Skeletal muscle tissue (tissue), 4 donors: ENCODE measurements around the gene PKD1. TPM values are rescaled to one million over a fixed set of nuclear protein-coding genes. Genes with fewer than 3 reads are reported as not detected.

ENCODE experiments used
- H3K27ac ChIP-seq: one replicate; pipeline ENCODE4 v1.7.0; 2013; ENCODE audit warnings: mild to moderate bottlenecking, low read depth, low read length, inconsistent platforms
- H3K27me3 ChIP-seq, 3 donors: one replicate each; pipeline ENCODE4 v1.7.0; 2013; ENCODE audit warnings: low read length in 3 of 3; ENCODE audit not compliant: control insufficient read depth in 3 of 3, insufficient read depth in 3 of 3
- H3K36me3 ChIP-seq, 3 donors: one replicate each; pipeline ENCODE4 v1.7.0; 2013; ENCODE audit warnings: low read length in 3 of 3; ENCODE audit not compliant: control insufficient read depth in 3 of 3, insufficient read depth in 3 of 3
- H3K4me1 ChIP-seq, 3 donors: one replicate each; pipeline ENCODE4 v1.7.0; 2013; ENCODE audit warnings: low read length in 3 of 3, mild to moderate bottlenecking in 3 of 3; ENCODE audit not compliant: control insufficient read depth in 3 of 3, insufficient read depth in 3 of 3
- H3K4me3 ChIP-seq, 3 donors: one replicate each; pipeline ENCODE4 v1.7.0; 2013; ENCODE audit warnings: low read length in 3 of 3
- H3K9ac ChIP-seq, 3 donors: one replicate each; pipeline ENCODE4 v1.7.0; 2013; ENCODE audit warnings: low read length in 3 of 3, mild to moderate bottlenecking in 3 of 3, moderate library complexity in 2 of 3, low read depth in 1 of 3
- H3K9me3 ChIP-seq, 3 donors: one replicate each; pipeline ENCODE4 v1.7.0; 2013; ENCODE audit warnings: low read length in 3 of 3; ENCODE audit not compliant: control insufficient read depth in 3 of 3
- total RNA-seq: library from RNA; depleted of rRNA; stranded (reverse); fragments of >200 nt; gene quantifications from one replicate; pipeline ENCODE4 v1.2.3, GENCODE V29; 2014
- donor health status: Osteomylitis.

PKD1 gene
- total RNA-seq, 1 donor from 2014 or later, result 88.7 TPM

DNA sequence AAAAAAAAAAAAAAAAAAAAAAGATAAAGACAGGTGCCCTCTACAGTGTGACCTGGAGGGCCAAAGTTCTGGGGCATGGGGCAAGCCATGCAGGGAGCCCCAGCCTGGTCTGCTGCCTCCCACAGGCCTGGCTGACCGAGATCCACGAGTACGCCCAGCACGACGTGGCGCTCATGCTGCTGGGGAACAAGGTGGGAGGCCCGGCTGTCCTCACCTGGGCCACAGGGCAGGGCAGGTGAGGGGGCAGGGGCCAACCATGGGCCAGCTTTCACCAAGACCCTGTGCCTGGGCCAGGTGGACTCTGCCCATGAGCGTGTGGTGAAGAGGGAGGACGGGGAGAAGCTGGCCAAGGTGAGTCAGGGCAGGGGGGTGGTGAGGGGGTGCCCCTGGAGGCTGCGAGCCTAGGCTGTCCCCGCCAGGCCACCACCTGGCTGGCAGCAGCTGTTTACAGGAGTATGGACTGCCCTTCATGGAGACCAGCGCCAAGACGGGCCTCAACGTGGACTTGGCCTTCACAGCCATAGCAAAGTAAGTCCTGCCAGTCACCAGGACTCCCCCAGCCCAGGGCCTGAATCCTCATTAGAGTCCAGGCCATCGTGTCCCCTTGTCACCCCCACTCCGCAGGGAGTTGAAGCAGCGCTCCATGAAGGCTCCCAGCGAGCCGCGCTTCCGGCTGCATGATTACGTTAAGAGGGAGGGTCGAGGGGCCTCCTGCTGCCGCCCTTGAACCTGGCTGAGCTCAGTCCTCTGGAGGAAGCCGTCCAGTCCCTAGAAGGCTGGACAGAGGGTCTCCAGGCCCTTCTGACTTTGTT lies 17.2 kb upstream of the PKD1 start:
- no peaks in the 10 kb centered on the region for H3K9me3 ChIP-seq
- no peaks in the 10 kb centered on the region for H3K27me3 ChIP-seq
- peaks cover 72 to 90% (median 87%) of the 10 kb centered on the region in 3 donors for H3K4me1 ChIP-seq
- H3K27ac ChIP-seq, result peak overlapping the region; percentile 80
- peak overlapping the region; percentile 78 to 98 (median 98) for H3K9ac ChIP-seq
- H3K36me3 ChIP-seq, result peaks cover 4 to 10% (median 9%) of the 10 kb centered on the region in 3 donors
- H3K4me3 ChIP-seq, result peak overlapping the region; percentile 94 to 98 (median 97)

DNA sequence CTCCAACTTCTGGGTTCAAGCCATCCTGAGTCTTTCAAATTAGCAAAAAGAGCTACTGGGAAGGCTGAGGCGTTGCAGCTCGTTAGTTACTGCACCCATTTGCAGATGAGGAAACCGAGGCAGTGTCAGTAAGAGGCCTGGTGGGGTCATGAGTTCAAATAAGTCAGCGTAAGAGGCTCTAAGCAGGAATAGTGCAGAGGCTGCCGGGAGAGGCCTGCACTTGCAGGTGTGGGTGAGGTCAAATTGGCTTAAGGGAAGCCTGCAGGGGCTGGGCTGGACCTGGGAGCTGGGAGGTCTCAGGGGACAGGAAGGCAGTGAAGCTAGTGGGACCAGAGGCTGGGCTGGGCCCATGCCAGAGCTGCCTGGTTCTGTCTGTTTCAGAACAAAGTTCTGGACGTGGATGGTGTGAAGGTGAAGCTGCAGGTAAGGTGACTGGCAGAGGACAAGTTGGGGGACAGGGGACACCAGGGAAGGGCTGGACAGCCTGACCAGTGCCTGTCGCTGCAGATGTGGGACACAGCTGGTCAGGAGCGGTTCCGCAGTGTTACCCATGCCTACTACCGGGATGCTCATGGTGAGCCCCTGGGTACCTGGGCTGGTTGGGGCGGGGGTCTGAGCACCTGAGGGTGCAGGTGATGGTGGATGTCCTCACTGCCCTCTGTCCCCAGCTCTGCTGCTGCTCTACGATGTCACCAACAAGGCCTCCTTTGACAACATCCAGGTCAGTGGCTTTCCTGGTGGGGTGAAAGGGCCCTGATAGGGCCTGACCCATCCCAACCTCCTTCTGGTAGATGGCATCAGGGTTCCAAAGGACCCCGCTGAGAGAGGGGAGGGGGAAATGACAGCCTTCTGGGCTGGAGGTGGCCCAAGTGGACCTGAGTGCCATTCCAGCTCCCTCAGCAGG lies 15.7 kb upstream of the PKD1 start:
- Histone ChIP-seq H3K27me3 (no peaks in the 10 kb centered on the region), H3K27ac (no peak overlapping the region), H3K36me3 (peaks cover 4 to 10% (median 9%) of the 10 kb centered on the region in 3 donors), H3K4me3 (no peak overlapping the region), H3K9me3 (no peaks in the 10 kb centered on the region), H3K4me1 (peaks cover 65 to 84% (median 81%) of the 10 kb centered on the region in 3 donors), H3K9ac (peak overlapping the region; percentile 7 to 98 (median 53))

GRCh38 chr16:2150418-2151187 lies 14.9 kb upstream of the PKD1 start:
- no peak overlapping the region for H3K27ac ChIP-seq
- peaks cover 61 to 78% (median 76%) of the 10 kb centered on the region in 3 donors for H3K4me1 ChIP-seq
- peak overlapping the region in 1 of 3 donors; percentile 98 for H3K9ac ChIP-seq

DNA sequence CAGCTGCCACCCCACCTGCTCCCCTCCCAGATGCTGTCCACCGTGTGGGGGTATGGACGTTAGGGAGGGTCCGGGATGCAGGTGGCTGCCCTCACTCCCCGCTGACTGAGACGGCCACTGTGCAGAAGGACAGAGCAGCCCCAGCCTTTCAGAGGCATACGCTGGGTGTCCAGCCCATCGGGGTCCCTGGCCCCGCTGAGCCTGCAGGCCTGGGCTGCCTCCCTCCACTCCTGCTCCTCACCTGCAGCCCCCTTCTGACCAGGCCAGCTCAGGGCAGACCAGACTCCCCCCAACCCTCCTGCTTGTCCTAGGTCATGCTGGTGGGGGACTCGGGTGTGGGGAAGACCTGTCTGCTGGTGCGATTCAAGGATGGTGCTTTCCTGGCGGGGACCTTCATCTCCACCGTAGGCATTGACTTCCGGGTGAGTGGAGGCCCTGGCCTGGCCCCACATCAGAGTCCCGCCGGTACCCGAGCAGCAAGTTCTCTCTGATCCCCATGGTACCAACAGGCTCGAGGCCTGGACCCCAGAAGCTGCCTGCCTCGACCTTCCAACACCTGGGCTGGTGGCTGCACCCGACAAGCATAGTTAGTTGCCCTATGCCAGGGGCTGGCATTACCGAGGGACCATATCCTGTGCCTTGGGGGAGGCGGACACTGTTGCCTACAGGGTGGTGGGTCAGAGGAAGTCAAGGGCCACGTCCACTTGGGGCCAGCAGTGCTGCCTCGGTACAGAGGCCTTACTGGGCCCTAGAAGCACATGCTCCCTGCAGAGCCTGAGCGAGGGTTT lies 14.1 kb upstream of the PKD1 start:
- Histone ChIP-seq H3K4me3 (no peak overlapping the region), H3K27me3 (no peaks in the 10 kb centered on the region), H3K36me3 (peaks cover 4 to 10% (median 8%) of the 10 kb centered on the region in 3 donors), H3K9me3 (no peaks in the 10 kb centered on the region), H3K4me1 (peaks cover 58 to 75% (median 73%) of the 10 kb centered on the region in 3 donors), H3K9ac (peak overlapping the region in 1 of 3 donors; percentile 98), H3K27ac (no peak overlapping the region)

More at GRCh38 chr16:2150418-2151187, 14.9 kb upstream of the PKD1 start:
- Histone ChIP-seq H3K4me3 (no peak overlapping the region), H3K27me3 (no peaks in the 10 kb centered on the region), H3K36me3 (peaks cover 4 to 10% (median 9%) of the 10 kb centered on the region in 3 donors), H3K9me3 (no peaks in the 10 kb centered on the region)

DNA sequence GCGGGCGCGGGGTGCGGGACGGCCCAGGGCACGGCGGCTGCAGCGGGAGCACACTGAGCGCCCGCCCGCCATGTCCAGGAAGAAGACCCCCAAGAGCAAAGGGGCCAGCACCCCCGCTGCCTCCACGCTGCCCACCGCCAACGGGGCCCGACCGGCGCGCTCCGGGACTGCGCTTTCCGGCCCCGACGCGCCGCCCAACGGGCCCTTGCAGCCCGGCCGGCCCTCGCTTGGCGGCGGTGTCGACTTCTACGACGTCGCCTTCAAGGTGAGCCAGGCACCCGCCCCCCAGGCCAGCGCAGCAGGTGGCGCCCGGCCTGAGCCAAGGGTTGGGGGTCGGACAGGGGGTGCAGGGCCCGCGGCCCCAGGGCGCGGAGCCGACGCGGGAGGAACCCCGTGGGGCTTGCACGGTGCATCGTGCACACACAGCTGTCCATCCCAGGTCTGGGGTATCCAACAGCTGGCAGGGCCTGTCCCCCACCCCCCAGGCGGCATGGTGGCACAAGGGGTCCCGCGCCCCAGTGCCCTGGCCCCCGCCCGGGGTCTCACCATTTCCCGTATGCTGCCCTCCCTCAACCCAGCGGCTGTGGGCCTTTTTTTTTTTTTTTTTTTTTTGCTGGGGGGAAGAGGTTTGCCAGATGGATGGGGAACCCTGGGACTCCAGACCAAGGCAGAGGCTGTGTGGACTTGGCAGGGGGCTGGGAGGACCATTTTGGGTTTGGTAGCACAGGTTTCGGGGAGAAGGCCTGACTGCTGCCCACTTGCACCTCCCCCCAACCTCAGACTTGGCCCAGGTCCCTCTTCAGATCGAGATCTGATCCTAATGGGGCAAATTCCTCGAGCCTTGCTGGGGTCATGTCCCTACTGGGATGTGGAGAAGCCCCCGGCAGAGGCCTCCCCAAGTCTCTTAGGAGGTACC lies 13.3 kb upstream of the PKD1 start:
- Histone ChIP-seq H3K9me3 (no peaks in the 10 kb centered on the region), H3K9ac (peak overlapping the region in 1 of 3 donors; percentile 75), H3K4me1 (peaks cover 51 to 66% (median 65%) of the 10 kb centered on the region in 3 donors), H3K36me3 (peaks cover 4 to 10% (median 7%) of the 10 kb centered on the region in 3 donors), H3K27me3 (no peaks in the 10 kb centered on the region), H3K4me3 (peak overlapping the region in 2 of 3 donors; percentile 56 to 66), H3K27ac (no peak overlapping the region)

DNA sequence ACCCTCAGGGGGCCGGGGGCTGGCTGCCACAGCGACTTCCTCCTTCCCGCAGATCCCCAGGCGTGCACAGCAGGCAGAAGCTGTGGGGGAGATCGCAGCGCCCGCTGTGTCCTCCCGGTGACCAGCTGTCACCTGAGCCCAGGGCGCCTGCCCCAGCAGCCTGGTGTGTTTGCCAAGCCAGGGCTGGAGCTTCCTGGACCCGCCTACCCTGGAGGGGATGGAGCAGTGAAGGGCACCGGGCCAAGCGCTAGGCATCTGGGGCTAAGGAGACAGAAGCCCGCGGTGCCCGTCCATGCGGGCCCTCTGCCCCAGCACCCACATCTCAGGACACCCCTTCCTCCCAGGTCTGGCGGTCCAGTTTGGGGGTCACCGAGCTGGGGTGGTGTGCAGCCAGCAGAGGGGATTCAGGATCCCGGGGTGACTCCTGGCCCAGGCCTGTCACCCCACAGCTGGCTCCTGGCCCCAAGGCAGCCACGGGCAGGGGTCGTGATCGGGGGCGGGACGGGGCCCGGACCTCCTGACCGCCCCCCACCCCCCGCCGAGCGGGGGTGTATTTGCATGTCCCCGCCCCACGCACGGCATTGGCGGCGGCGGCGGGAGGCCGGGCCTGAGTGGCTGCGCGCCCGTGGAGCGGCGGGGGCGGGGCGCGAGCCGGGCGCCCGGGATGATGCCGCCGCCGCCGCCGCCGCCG lies 12.4 kb upstream of the PKD1 start, which contains the start of gene RAB26:
RAB26 (plus strand) TSS at position 645 of the 691 bp plus-strand sequence. CDS start 159 bp downstream, outside the sequence.
- no peaks in the 10 kb centered on the region for H3K27me3 ChIP-seq
- H3K4me1 ChIP-seq, result peaks cover 43 to 58% (median 57%) of the 10 kb centered on the region in 3 donors
- H3K9ac ChIP-seq, result peak within 1 kb of the TSS; percentile 60 to 88 (median 70)
- peak within 1 kb of the TSS; percentile 82 for H3K27ac ChIP-seq
- no peaks in the 10 kb centered on the region for H3K9me3 ChIP-seq
- peak within 1 kb of the TSS; percentile 54 to 77 (median 66) for H3K4me3 ChIP-seq
- H3K36me3 ChIP-seq, result peaks cover 4 to 10% (median 4%) of the 10 kb centered on the region in 3 donors

GRCh38 chr16:2147378-2147777 lies 11.7 kb upstream of the PKD1 start:
- no peaks in the 10 kb centered on the region for H3K27me3 ChIP-seq
- H3K9me3 ChIP-seq, result no peaks in the 10 kb centered on the region
- peaks cover 4 to 5% (median 4%) of the 10 kb centered on the region in 3 donors for H3K36me3 ChIP-seq
- H3K27ac ChIP-seq, result peak overlapping the region; percentile 82
- H3K4me3 ChIP-seq, result peak overlapping the region in 1 of 3 donors; percentile 77
- H3K4me1 ChIP-seq, result peaks cover 35 to 50% (median 49%) of the 10 kb centered on the region in 3 donors
- H3K9ac ChIP-seq, result peak overlapping the region in 2 of 3 donors; percentile 60 to 88

DNA sequence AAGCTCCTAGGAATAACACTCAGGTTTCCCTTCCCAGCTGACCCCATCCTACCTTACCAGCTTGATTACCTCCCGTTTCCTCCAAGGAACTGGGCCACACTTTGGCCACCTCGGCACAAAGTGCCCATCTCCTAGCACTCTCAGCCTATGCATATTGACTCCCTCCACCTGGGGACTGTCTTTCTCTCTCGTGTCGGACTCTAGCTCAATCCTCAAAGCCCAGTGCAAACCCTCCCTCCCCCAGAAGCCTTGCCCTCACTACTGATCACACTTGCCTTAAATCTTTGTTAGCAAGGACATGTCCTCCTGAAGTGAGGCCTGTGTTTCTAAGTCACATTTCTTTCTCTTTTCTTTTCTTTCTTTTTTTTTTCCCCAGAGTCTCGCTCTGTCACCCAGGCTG lies 10.1 kb upstream of the PKD1 start:
- Histone ChIP-seq H3K9me3 (no peaks in the 10 kb centered on the region), H3K4me3 (no peak overlapping the region), H3K4me1 (peaks cover 21 to 35% (median 35%) of the 10 kb centered on the region in 3 donors), H3K27me3 (no peaks in the 10 kb centered on the region), H3K36me3 (no peaks in the 10 kb centered on the region), H3K27ac (no peak overlapping the region), H3K9ac (no peak overlapping the region)
